ENCODE measurements around the gene FHAD1.

The FHAD1 gene

GRCh38 chr1:15218287-15219279 is 28.4 kb upstream of the FHAD1 start:
- peak; percentile 8 for DNase-seq

GRCh38 chr1:15219280-15220023 is 27.6 kb upstream of the FHAD1 start:
- DNase-seq = no peak

- DNase-seq = no peak
Measured at GRCh38 chr1:15220024-15220392, 27.0 kb upstream of the FHAD1 start.

- DNase-seq = no peak
Measured at GRCh38 chr1:15220825-15221431, 26.1 kb upstream of the FHAD1 start.

- DNase-seq = no peak
Measured at GRCh38 chr1:15222653-15223303, 24.2 kb upstream of the FHAD1 start.

- no peak for DNase-seq
Measured at GRCh38 chr1:15224259-15224869, 22.7 kb upstream of the FHAD1 start.

- DNase-seq = no peak
Measured at GRCh38 chr1:15224974-15225373, 22.0 kb upstream of the FHAD1 start.

- no peak for DNase-seq
Measured at GRCh38 chr1:15225461-15225860, 21.6 kb upstream of the FHAD1 start.

- no peak for DNase-seq
Measured at GRCh38 chr1:15226388-15227255, 20.4 kb upstream of the FHAD1 start.

- DNase-seq = no peak
Measured at GRCh38 chr1:15229707-15230131, 17.3 kb upstream of the FHAD1 start.

- DNase-seq = no peak
Measured at GRCh38 chr1:15231714-15232201, 15.3 kb upstream of the FHAD1 start.

GRCh38 chr1:15233689-15234088 is 13.3 kb upstream of the FHAD1 start:
- no peak for DNase-seq

- DNase-seq = no peak
Measured at GRCh38 chr1:15236321-15236721, 10.7 kb upstream of the FHAD1 start.

- DNase-seq = no peak
Measured at GRCh38 chr1:15236746-15237145, 10.3 kb upstream of the FHAD1 start.

- DNase-seq = no peak
Measured at GRCh38 chr1:15238789-15239188, 8.2 kb upstream of the FHAD1 start.

- DNase-seq = no peak
Measured at GRCh38 chr1:15242766-15243165, 4.3 kb upstream of the FHAD1 start.

- DNase-seq = no peak
Measured at GRCh38 chr1:15243275-15244043, 3.6 kb upstream of the FHAD1 start.

GRCh38 chr1:15244813-15245212 is 2.2 kb upstream of the FHAD1 start:
- no peak for DNase-seq

GRCh38 chr1:15245593-15246360 is 1.2 kb upstream of the FHAD1 start:
- DNase-seq = no peak

GRCh38 chr1:15248216-15248615 is 1.2 kb downstream of the FHAD1 start:
- DNase-seq = no peak

All from CD4-positive, alpha-beta T cell treated with Interleukin-17A for 1 hour (primary cell).